ENCODE data around the gene ADCY7.

ADCY7 gene

DNA sequence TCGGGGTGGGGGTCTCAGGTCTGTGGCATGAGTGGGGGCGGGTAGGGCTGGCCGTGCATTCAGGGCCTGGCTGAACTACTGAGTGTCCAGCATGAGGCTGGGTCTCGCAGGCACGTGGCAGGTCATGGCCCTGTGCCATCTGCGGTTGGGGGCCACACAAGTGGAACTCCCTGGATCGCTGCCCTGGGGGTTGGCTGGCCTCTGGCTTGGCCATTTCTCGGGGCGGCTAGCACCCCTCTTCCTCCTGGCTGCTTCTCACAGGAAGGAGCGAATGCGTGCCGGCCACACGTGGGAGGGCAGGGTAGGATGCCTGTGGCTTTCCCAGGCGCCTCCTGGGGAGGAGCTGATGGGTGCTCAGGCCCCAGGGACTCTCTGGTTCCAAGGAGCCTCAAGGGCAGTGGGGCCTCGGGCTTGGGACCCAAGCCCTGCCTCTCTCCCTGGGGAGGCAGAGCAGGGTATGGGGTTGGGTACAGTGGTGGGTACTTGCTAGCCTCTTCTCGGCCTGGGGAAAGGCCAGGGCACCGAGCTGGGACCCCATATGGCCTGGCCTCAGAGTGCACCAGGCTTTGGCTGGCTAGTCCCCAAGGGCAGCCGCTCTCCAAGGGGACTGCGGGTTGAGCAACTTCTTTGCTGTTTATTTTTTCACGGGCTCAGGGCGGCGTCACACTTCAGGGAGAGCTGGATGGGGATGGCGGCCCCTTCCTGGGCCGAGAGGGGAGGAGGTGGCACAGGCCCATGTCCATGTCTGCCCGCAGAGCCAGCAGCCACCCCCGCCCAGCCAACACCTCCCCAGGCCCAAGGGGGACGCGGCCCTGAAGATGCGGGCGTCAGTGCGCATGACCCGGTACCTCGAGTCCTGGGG, 37.5 kb downstream of the ADCY7 start:
- no peak overlapping the region for H3K4me3 Mint-ChIP-seq
- no peaks in the 10 kb centered on the region for H3K4me1 Mint-ChIP-seq
- H3K36me3 Mint-ChIP-seq = no peaks in the 10 kb centered on the region
- no peak overlapping the region for H3K27ac Mint-ChIP-seq
- H3K9me3 Mint-ChIP-seq = no peaks in the 10 kb centered on the region
- H3K27me3 Mint-ChIP-seq = no peaks in the 10 kb centered on the region

DNA sequence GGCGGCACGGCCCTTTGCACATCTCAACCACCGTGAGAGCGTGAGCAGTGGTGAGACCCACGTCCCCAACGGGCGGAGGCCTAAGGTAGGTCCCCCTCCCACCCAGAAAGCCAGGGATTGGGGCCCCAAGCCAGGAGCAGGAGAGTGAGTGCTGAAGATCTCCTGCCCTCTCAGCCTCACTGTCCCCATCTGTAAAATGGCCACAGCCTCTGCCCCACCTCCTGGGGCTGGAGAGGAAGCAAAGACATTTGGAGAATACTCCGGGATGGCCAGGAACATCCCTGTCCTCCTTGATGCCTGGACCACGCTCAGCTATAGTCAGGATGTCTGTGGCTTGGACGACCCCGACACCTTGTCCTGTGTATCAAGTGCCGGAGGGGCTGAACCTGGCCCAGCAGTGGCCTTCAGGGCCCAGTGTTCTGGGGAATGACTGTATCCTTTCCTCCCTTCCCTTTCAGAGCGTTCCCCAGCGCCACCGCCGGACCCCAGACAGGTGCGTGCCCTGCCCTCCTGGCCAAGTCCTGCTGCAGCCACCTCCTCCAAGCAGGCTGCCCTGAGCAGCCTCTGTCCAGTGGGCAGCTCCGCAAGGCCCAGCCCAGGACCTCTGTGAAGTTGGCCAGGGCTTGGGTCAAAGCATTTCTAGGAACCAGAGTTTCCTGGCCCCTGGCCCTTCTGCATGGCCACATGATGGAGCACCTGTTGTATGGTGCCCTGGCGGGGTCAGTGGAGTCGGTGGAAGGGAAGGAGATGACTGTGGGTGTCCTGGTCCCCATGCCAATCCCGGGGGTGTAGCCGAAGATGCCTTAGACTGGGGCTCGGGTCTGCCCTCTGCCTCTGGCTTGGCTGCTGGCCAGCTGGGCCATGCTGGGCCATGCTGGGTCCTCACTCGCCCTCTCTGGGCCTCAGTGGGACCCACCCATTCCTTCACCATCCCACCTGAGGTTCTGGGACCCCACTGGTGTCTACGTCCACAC, 38.4 kb downstream of the ADCY7 start:
- no peak overlapping the region for H3K27ac Mint-ChIP-seq
- peaks cover under 1% of the 10 kb centered on the region for H3K4me1 Mint-ChIP-seq
- H3K4me3 Mint-ChIP-seq = no peak overlapping the region
- no peaks in the 10 kb centered on the region for H3K9me3 Mint-ChIP-seq
- no peaks in the 10 kb centered on the region for H3K36me3 Mint-ChIP-seq
- no peaks in the 10 kb centered on the region for H3K27me3 Mint-ChIP-seq

DNA sequence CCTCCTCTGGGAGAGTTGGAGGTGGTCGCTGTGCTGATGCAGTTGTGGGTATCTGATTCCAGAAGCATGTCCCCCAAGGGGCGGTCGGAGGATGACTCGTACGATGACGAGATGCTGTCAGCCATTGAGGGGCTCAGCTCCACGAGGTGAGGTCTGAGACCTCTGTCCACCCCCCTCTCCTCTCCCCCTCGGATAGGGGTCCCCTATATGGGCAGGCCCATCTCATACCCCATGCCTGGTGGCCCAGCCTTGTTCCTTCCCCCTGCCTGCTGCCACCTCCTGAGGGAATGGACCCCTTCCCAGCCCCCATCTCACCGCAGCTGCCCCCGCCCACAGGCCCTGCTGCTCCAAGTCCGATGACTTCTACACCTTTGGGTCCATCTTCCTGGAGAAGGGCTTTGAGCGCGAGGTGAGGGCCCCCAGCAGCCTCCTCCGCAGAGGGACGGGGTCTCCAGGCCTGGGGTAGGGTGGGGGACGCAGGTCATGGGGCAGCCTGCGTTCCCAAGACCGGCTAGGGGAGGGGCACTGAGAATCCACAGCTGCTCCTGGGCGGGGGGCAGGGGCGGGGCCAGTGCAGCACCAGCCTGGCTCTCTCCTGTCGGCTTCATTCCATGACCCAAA, 39.2 kb downstream of the ADCY7 start:
- Mint-ChIP-seq H3K9me3 (no peaks in the 10 kb centered on the region), H3K36me3 (peaks cover 2% of the 10 kb centered on the region), H3K27me3 (no peaks in the 10 kb centered on the region), H3K4me1 (peaks cover 7% of the 10 kb centered on the region), H3K4me3 (no peak overlapping the region), H3K27ac (no peak overlapping the region)

DNA sequence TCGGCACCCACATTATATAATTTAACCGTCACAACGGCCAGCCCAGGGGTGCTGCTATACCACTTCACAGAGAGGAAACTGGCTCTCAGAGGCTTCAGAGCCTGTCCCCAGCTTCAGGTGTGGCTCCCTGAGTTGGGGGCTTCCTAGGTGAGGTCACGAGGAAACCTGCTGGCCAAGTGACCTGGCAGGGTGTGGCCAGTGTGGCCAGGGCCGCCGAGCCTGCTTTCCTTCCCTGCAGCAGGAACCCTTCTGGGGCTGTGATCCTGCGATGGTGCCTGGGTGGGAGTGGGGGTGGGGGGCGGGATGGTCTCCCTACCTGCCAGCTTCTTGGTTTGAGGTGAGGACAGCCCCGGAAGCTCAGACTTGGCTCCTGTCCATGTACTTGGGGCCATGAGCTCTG, 39.9 kb downstream of the ADCY7 start:
- Mint-ChIP-seq H3K27ac (no peak overlapping the region), H3K36me3 (peaks cover 2% of the 10 kb centered on the region)

DNA sequence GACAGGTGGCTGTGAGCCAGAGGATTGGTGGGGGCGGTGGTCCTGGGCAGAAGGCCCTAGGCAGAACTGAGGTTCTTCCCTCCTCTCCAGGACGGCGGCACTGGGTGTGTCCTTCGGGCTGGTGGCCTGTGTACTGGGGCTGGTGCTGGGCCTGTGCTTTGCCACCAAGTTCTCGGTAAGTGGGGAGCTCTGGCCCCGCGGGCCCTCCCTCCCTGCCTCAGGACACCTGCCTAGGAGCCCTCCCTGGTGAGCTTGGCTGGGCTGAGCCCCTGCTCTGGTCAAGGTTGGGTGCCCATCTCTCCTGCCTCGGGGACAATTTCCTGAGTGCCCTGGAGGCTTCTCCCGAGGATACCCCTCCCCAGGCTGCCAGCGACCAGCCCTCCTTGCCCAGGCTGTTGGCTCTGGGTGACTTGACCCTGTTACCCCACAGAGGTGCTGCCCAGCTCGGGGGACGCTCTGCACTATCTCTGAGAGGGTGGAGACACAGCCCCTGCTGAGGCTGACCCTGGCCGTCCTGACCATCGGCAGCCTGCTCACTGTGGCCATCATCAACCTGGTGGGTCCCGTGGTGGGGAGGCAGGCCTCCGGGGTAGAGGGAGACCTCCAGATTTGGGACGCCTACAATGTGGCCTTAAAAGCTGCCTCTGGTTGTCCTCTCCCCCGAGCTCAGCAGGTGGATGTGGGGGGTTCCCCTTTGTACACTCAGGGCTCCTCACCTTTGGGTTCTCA, 42.0 kb downstream of the ADCY7 start:
- H3K9me3 Mint-ChIP-seq = no peaks in the 10 kb centered on the region
- H3K27ac Mint-ChIP-seq = no peak overlapping the region
- no peaks in the 10 kb centered on the region for H3K27me3 Mint-ChIP-seq
- peaks cover 16% of the 10 kb centered on the region for H3K4me1 Mint-ChIP-seq
- peaks cover 4% of the 10 kb centered on the region for H3K36me3 Mint-ChIP-seq
- H3K4me3 Mint-ChIP-seq = no peak overlapping the region

More for the DNA sequence above, 39.9 kb downstream of the ADCY7 start:
- H3K27me3 Mint-ChIP-seq = no peaks in the 10 kb centered on the region
- peaks cover 7% of the 10 kb centered on the region for H3K4me1 Mint-ChIP-seq
- no peak overlapping the region for H3K4me3 Mint-ChIP-seq
- H3K9me3 Mint-ChIP-seq = no peaks in the 10 kb centered on the region

DNA sequence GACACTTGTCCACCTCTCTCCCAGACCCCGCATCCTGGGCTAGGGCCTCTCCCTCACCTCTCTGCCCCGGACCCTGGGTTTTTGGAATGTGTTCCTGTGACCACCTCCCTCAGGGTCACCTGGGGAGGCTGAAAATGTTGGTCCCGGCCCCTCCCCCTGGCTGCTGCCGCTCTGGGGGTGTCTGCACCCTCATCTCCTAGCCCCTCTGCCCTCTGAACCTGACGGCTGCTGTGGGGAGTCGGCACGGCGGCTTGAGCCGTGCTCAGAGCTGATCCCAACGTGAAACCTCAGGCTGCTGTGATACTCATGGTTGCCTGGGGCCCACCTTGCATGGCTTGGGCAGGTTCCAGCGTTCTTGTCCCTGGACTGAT, 42.8 kb downstream of the ADCY7 start:
- H3K4me3 Mint-ChIP-seq = no peak overlapping the region
- H3K4me1 Mint-ChIP-seq = peaks cover 21% of the 10 kb centered on the region
- peaks cover 4% of the 10 kb centered on the region for H3K36me3 Mint-ChIP-seq
- no peaks in the 10 kb centered on the region for H3K27me3 Mint-ChIP-seq
- peak overlapping the region; percentile 85 for H3K27ac Mint-ChIP-seq
- H3K9me3 Mint-ChIP-seq = no peaks in the 10 kb centered on the region

DNA sequence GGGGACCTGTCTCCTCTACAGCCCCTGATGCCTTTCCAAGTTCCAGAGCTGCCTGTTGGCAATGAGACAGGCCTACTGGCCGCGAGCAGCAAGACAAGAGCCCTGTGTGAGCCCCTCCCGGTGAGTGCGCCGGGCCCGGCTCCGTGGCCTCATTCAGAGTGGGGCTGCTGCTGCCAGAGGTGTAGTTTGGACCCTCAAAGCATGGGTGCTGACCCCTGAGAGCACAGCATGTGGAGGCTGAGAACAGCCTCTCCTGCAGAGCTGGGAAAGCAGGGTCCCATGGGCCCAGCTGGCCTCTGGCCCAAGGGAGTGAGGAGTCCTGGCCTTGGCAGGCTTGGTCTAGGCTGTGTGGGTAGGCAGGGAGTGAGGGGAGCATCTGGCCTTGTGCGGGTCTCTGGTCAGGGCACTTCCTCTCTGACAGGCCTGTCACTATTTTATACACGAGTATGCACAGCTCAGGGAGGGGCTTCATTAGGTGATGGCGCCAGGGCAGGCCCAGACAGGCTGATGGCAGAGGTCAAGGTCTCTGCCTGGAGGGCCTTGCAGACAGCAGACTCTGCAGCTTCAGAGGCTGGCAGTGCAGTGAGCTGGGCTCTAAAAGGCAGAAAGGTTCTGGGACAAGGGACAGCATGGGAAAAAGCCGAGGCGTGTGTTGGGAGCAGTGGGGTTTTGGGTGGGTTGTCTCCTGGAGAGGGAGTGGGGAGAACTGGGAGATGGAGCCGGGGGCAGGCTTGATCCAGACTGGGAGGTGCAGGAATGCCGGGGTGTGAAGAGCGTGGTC, 43.4 kb downstream of the ADCY7 start:
- Mint-ChIP-seq H3K36me3 (peaks cover 4% of the 10 kb centered on the region), H3K4me1 (peaks cover 21% of the 10 kb centered on the region), H3K9me3 (no peaks in the 10 kb centered on the region), H3K4me3 (no peak overlapping the region), H3K27ac (peak overlapping the region; percentile 62), H3K27me3 (no peaks in the 10 kb centered on the region)

DNA sequence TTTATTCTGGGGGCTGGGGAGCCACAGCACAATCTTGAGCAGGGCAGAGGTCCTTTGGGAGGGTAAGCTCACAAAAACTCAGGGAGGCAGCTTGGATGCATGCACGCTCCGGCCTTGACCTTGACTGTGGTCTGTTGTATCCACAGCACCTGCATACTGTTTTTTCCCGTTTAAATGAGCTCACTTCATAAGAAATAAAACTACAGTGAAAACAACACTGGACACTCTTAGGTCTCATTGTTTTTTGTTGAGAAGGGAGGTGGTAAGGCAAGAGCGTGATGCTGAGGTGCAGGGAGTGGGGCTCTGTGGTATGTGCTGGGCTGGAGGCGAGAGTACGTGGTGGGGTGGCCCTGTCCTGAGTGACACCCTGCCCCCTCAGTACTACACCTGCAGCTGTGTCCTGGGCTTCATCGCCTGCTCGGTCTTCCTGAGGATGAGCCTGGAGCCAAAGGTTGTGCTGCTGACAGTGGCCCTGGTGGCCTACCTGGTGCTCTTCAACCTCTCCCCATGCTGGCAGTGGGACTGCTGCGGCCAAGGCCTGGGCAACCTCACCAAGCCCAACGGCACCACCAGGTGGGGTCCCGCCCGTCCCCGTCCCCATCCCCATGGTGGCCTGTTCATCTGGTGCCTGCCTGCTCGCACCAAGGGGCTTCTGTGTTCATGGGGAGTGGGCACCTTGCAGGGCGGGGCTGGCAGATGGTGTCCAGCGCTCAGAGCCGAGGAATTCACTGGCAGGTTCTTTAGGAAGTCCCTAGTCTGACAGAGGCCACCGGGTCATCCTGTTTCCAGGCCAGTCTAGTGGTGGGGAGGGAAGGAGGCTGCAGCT, 44.2 kb downstream of the ADCY7 start:
- Mint-ChIP-seq H3K4me1 (peaks cover 21% of the 10 kb centered on the region), H3K27ac (peak overlapping the region; percentile 71), H3K36me3 (peaks cover 4% of the 10 kb centered on the region), H3K27me3 (no peaks in the 10 kb centered on the region), H3K4me3 (no peak overlapping the region), H3K9me3 (no peaks in the 10 kb centered on the region)

DNA sequence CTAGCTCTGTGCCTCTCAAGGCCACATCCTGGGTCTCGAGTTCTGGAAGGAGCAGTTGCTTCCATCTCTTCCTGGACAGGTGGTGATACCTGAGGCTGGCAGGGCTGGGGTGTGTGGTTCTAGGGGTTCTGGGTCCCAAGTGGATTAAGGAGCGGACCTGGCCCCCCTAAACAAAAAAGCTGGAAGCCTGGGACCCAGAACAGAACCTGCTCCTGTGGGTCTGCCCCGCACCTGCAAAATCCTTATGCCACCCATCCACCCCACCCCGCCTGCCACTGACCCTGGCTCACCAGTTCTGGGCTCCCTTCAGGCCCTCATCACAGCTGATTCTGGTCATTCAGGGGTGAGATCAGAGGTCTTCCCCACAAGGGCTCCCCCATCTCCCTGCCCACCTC, 44.8 kb downstream of the ADCY7 start:
- Mint-ChIP-seq H3K9me3 (no peaks in the 10 kb centered on the region), H3K27ac (no peak overlapping the region), H3K4me1 (peaks cover 21% of the 10 kb centered on the region)

DNA sequence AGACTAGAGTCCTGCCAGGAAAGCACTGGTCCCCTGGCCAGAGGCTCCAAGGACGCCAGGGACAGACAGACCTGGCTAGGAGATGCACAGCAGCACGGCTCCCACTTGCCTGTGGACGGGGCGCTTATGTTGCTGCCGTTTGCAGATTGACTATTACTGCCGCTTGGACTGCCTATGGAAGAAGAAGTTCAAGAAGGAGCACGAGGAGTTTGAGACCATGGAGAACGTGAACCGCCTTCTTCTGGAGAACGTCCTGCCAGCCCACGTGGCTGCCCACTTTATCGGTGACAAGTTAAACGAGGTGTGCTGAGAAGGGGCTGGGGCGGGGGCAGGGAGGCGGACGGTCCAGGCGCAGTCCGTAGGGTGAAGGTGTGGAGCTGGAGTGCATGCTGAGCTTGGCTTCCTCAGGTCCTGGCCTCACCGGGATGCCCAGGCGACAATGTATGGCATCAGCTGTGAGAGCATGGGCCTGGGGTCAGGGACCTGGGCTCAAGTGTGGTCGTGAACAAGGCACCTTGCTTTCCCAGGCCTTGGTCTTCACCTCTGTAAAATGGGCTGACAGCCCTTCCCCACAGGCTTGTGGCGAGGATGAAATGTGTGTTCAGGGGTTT, 45.6 kb downstream of the ADCY7 start:
- peaks cover 4% of the 10 kb centered on the region for H3K36me3 Mint-ChIP-seq
- H3K27ac Mint-ChIP-seq = no peak overlapping the region
- H3K9me3 Mint-ChIP-seq = no peaks in the 10 kb centered on the region
- no peak overlapping the region for H3K4me3 Mint-ChIP-seq
- peaks cover 21% of the 10 kb centered on the region for H3K4me1 Mint-ChIP-seq
- no peaks in the 10 kb centered on the region for H3K27me3 Mint-ChIP-seq

More for the DNA sequence above, 44.8 kb downstream of the ADCY7 start:
- Mint-ChIP-seq H3K27me3 (no peaks in the 10 kb centered on the region), H3K36me3 (peaks cover 4% of the 10 kb centered on the region), H3K4me3 (no peak overlapping the region)

DNA sequence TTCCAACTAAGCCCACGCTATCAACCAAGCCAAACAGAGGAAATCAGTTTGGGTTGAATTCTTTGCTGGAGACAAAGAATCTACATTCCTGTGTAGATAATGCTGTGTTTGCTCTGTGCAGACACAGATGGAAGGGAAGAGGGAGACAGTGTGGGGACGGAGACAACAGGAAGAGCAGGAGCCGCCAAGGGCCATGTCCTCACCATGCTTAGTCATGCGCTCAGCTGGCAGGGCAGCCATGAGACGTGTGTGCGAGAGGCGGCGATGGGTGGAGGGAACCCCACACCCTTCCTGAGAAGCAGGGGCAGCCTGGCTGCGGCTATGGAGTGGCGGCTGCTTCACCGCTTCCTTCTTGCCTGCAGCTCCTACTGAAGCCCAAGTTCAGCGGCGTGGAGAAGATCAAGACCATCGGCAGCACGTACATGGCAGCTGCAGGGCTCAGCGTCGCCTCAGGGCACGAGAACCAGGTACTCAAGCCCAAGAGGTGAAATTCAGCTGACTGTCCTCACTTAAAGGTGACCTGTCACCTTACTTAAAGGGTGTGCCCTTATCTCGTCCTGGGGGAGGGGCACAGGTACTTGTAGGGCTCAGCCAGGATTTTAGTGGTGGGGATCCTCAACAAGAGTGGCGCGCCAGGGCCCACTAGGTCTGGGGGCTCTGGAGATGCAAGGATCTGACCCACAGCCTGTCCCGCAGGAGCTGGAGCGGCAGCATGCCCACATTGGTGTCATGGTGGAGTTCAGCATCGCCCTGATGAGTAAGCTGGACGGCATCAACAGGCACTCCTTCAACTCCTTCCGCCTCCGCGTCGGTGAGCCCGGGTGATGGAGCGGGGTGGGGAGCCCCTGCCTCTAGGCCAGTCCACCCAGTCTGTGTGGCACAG, 47.5 kb downstream of the ADCY7 start:
- Mint-ChIP-seq H3K27ac (peak overlapping the region; percentile 76), H3K27me3 (no peaks in the 10 kb centered on the region), H3K4me3 (peak overlapping the region; percentile 57), H3K9me3 (no peaks in the 10 kb centered on the region), H3K36me3 (peaks cover 10% of the 10 kb centered on the region), H3K4me1 (peaks cover 30% of the 10 kb centered on the region)

DNA sequence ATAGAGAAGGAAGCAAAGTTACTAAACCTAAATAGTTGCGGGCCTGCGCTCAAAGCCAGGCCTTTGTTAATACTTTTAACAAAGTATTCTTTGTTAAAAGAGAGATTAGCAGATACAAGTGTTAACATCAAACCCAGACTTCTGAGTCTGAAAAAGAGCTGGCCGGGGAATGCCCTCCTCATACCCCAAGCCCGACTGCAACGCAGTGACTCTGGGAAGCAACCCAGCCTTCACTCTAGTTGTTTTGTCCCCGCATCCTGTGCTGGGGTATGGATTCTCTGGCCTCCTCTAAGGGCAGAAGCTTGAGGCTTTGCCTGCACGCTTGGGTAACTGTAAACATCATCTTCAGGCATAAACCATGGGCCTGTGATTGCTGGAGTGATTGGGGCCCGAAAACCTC, 48.3 kb downstream of the ADCY7 start:
- Mint-ChIP-seq H3K4me1 (peaks cover 30% of the 10 kb centered on the region), H3K36me3 (peaks cover 10% of the 10 kb centered on the region), H3K4me3 (no peak overlapping the region), H3K27me3 (no peaks in the 10 kb centered on the region), H3K27ac (peak overlapping the region; percentile 72), H3K9me3 (no peaks in the 10 kb centered on the region)

Measured in activated naive CD4-positive, alpha-beta T cell treated with anti-CD3 and anti-CD28 coated beads, Interleukin-2, amount 50 U/mL, for 24 hours (primary cell).